ENCODE results near the gene CUX1.
A peak's percentile ranks its signal among the peaks of the same experiment; 100 is the strongest.
"Not testable (repeated sequence)": the region's sequence is repeated elsewhere in the genome, so short reads cannot be mapped to it uniquely, and the experiment has no call there.

Gene CUX1

DNA sequence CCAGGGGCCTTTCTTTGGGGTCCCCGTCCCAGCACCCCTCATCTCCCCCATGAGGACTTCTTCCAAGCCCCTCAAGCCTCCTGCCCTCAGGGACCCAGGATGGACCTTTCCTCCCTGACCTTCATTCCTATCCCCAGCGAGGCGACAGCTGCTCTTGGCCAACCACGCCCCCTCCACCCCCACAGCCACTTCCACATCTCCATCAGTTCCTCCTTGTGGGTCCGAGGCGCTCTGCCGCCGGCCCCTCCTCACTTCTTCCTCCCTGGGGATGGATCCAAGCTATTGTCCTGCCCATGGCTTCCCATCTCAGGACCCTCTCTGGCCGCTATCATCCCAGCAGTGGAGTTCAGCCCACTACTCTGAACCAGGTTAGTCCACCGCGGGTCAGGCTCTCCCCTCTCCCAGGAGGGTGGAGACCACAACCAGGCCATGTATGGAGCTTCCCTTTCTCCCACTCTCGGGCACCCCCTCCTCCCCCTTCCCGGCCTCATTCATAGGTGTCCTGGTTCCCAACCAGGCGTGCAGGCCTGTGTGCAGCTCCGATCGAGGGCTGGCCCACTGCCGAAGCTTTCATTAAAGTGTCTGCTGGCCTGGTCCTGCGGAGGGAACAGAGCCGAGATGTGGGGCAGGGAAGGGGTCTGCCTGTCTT is 467.6 kb downstream of the CUX1 start:
- DNase-seq: no peak

DNA sequence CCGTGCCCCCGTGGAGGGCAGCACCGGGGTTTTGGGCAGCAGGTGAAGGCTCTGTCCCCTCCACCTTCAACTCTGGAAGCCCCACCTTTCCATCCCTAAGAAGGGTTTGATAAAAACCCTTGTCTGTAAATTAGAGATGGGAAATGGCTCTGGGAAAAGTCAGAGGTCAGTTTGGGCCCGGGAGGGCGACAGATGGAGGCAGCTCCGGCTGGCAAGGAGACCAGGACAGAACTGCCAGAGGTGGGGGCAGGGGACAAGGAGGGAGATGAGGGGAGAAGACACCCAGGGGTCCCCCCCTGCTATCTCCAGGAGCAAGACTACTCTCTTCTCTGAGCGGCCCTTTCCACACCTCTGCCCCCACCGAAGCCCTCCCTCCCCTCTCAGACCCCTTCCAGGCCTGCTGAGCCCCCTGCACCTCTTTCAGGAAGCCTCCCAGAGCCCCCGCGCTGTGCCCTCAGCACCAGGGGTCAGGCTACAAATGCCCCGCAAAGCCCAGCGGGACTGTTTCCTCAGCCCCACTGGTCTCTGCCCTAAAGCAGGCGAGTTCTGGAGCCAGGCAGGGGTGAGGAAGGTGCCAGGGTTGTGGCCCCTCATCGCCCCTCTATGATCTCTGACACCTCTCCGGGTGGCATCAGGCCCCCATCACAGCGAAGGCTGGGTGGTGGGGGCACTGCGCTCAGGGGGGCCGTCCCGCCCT is 468.3 kb downstream of the CUX1 start:
- no peak for DNase-seq

- DNase-seq: peak in 1 of 2 experiments; percentile 59
These were observed 469.0 kb downstream of the CUX1 start, which contains the start of gene SH2B2 for GRCh38 chr7:102286237-102287110. SH2B2 (plus strand) TSS chr7:102286868; CDS start chr7:102300551, 13,683 bp downstream.

- peak in 1 of 2 experiments; percentile 32 for DNase-seq
These were observed 469.9 kb downstream of the CUX1 start for GRCh38 chr7:102287111-102287980.

DNA sequence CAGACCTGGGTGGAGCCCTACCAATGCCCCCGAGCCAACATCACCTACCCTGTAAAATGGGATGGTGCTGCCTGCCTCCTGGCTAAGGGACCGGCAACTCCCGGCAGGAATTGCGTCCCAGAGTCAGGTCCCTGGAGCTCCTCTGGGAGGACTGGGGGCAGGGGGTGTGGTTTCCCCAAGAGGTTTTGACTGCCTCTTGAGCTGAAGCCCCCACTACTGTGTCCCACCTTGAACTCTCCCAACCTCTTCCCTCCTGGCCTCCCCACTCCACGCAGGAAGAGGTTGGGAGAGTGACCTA is 470.5 kb downstream of the CUX1 start:
- no peak for DNase-seq

- DNase-seq: no peak
These were observed 471.0 kb downstream of the CUX1 start for GRCh38 chr7:102288285-102288930.

GRCh38 chr7:102289057-102289456 is 471.6 kb downstream of the CUX1 start:
- DNase-seq: no peak

- DNase-seq: no peak
These were observed 473.9 kb downstream of the CUX1 start for GRCh38 chr7:102291056-102291915.

GRCh38 chr7:102291916-102292267 is 474.5 kb downstream of the CUX1 start:
- no peak for DNase-seq

- no peak for DNase-seq
These were observed 475.7 kb downstream of the CUX1 start for GRCh38 chr7:102292813-102293798.

DNA sequence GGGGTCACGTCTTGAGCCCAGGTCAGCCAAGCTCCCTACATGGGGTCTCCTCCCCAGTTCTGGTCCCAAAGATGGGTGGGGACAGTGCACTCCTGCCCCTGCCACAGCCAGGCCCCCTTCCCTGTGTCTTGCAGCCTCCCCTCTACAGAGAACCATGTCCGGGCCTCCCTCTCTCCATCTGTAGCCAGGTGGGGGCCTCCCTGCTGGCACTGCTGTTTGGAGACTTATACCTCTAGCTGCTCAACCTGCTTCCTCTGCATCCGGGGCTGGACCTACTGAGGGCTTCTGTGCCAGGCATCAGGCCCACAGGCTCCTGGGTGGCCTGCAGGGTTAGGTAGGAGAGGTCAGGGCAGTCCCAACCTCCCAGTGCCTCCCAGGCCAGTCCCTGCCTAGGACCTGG is 477.2 kb downstream of the CUX1 start:
- no peak for DNase-seq

DNA sequence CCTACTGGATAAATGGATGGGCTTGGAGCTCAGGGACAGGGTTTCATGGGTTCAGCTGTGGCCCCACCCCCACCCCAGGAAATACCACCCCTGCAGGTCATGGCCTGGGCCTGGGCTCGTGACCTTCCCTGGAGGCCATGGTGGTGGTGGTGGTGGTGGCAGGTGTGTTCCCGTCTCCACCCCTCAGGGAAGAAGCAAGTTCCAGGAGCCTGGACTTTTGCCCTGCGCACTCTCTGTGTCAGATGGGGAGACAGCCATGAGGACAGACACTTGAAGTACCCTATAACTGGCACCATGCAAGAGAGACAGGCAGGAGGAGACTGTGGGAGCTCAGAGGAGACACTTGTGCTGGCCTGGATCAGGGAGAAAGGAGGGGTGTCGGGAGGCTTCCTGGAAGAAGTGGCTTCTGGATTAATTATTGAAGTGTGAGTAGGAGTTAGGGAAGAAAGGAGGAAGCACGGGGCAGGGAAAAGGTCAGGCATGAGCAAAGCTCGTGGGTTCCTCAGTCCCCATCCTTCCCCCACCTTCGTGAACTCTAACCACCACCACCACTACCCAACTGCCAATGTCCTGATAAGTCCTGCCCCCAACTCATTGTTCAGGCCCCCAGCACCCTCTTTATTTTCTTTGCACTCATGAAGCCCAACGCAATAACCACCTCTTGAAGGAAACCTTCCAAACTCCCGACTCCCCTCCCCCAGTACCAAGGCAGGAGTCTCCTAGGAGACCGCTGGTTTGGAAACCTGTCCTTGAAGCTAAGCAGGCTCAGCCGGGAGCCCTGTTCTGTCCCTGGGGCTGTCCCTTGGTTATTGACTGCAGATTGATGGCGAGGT is 478.1 kb downstream of the CUX1 start:
- DNase-seq: no peak

DNA sequence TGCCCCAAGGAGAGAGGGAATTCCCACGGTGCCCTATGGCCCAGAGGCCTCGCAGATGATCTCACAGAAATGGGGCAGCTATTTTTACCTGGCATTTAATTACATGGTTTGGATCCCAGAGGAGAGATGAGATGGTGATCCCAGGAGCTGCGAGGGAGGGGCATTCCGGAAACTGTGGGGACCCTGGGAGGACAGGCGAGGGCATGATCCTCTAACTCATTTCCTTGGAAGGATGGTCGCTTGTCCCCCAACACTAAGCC is 478.7 kb downstream of the CUX1 start:
- no peak for DNase-seq

DNA sequence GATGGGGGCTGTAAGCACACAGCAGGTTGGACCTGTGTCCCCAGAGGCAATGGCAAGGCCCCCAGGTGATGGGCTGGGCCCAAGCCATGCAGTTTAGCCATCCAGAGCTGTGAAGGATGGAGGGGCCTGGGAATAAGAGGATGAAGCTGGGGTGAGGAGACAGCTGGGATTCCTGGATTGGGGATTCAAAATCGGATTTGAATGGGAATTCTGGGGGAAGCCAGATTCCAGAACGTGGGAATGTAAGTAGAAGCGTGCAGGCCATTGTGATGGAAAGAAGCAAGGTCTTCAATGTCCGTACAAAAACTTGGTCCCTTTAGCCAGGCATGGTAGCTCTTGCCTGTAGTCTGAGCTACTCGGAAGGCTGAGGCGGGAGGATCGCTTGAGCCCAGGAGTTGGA is 479.1 kb downstream of the CUX1 start:
- DNase-seq: no peak

- no peak for DNase-seq
These were observed 480.2 kb downstream of the CUX1 start for GRCh38 chr7:102297487-102298218.

DNA sequence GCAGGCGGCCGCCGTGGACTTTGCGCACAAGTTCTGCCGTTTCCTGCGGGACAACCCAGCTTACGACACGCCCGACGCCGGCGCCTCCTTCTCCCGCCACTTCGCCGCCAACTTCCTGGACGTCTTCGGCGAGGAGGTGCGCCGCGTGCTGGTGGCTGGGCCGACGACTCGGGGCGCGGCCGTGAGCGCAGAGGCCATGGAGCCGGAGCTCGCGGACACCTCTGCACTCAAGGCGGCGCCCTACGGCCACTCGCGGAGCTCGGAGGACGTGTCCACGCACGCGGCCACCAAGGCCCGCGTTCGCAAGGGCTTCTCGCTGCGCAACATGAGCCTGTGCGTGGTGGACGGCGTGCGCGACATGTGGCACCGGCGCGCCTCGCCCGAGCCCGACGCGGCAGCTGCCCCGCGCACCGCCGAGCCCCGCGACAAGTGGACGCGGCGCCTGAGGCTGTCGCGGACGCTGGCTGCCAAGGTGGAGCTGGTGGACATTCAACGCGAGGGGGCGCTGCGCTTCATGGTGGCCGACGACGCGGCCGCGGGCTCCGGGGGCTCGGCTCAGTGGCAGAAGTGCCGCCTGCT is 483.3 kb downstream of the CUX1 start:
- DNase-seq: no peak

DNA sequence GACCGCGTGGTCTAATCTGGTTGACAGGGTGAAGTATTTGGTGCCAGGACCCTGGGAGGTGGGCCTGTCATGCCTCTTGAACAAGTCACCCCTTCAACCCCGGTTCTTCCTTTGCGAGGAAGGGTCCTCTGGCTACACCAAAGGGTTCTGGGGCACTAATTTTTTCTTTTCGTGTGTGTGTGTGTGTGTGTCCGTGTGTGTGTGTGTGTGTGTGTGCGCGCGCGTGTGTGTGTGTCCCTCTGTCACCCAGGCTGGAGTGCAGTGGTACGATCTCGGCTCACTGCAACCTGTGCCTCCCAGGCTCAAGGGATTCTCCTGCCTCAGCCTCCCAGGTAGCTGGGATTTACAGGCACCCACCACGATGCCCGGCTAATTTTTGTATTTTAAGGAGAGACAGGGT is 483.9 kb downstream of the CUX1 start:
- not testable (repeated sequence) for DNase-seq

GRCh38 chr7:102302025-102302424 is 484.6 kb downstream of the CUX1 start:
- DNase-seq: no peak

All from NCI-H446 (cell line).